HT1080 (cell line): ENCODE results near the gene BEGAIN. TPM values are rescaled to one million over a fixed set of nuclear protein-coding genes. Genes with fewer than 3 reads are reported as not detected.

Experiments used
- DNase-seq: peaks from one replicate; pipeline ENCODE4 v3.0.0-alpha.2; 2015; ENCODE audit warnings: low read depth
- total RNA-seq: library from RNA; depleted of rRNA; stranded (reverse); fragments of >200 nt; shearing (Covaris generic); gene quantifications from 2 replicates; pipeline ENCODE4 v1.2.3, GENCODE V29; 2014

BEGAIN gene
- total RNA-seq, 1 experiment from 2014 or later: 0.35 TPM

GRCh38 chr14:100602621-100603230 lies 15.5 kb upstream of the BEGAIN start:
- DNase-seq: no peak

- DNase-seq: no peak
Observed at GRCh38 chr14:100601914-100602313, 14.7 kb upstream of the BEGAIN start.

- no peak for DNase-seq
Observed at GRCh38 chr14:100601064-100601463, 13.8 kb upstream of the BEGAIN start.

GRCh38 chr14:100599981-100600380 lies 12.8 kb upstream of the BEGAIN start:
- no peak for DNase-seq

GRCh38 chr14:100594625-100594951 lies 7.4 kb upstream of the BEGAIN start:
- no peak for DNase-seq

GRCh38 chr14:100593751-100594624 lies 6.8 kb upstream of the BEGAIN start:
- no peak for DNase-seq

- no peak for DNase-seq
Observed at GRCh38 chr14:100592972-100593371, 5.8 kb upstream of the BEGAIN start.

- no peak for DNase-seq
Observed at GRCh38 chr14:100592461-100592891, 5.3 kb upstream of the BEGAIN start.

- DNase-seq: no peak
Observed at GRCh38 chr14:100591453-100592371, 4.5 kb upstream of the BEGAIN start.

- DNase-seq: no peak
Observed at GRCh38 chr14:100590726-100591452, 3.7 kb upstream of the BEGAIN start.

- no peak for DNase-seq
Observed at GRCh38 chr14:100589760-100590469, 2.7 kb upstream of the BEGAIN start.

- no peak for DNase-seq
Observed at GRCh38 chr14:100589071-100589759, 2.0 kb upstream of the BEGAIN start.

GRCh38 chr14:100588671-100589070 lies 1.5 kb upstream of the BEGAIN start:
- DNase-seq: no peak

GRCh38 chr14:100587763-100588411 lies 670 bp upstream of the BEGAIN start:
- DNase-seq: no peak

GRCh38 chr14:100586403-100587085 lies 673 bp downstream of the BEGAIN start:
- no peak for DNase-seq

- no peak for DNase-seq
Observed at GRCh38 chr14:100586153-100586402, 1.1 kb downstream of the BEGAIN start.

GRCh38 chr14:100585448-100586152 lies 1.6 kb downstream of the BEGAIN start:
- no peak for DNase-seq
